IMR-90 (cell line): ENCODE measurements around the gene SRPK2. TPM values are rescaled to one million over a fixed set of nuclear protein-coding genes. Genes with fewer than 3 reads are reported as not detected.
"Not testable (repeated sequence)": the region's sequence is repeated elsewhere in the genome, so short reads cannot be mapped to it uniquely, and the experiment has no call there.

Source experiments
- ATAC-seq: fragments of 200-7000 bp; cut with Tn5 transposase; 2 replicates; pipeline ENCODE4 v1.9.1; 2020; ENCODE audit warnings: low read depth, mild to moderate bottlenecking, moderate library complexity
- BruUV-seq: library from RNA; stranded (reverse); fragments of 400-500 nt; replicated peaks from 2 replicates; lab custom pipeline; 2021; lab: Mats Ljungman, UMichigan
- CTCF ChIA-PET: fragments of 300-600 bp; formaldehyde crosslinking; extraction: SDS; loops from one replicate; lab custom pipeline; 2021; ENCODE audit warnings: antibody characterized with exemption; lab: Yijun Ruan, JAX
- POLR2A ChIA-PET: fragments of 300-600 bp; sonication (Branson Sonifier 250); formaldehyde crosslinking; loops from one replicate; lab custom pipeline; 2022; ENCODE audit warnings: antibody characterized with exemption; ENCODE audit not compliant: unreplicated experiment; lab: Charles Lee
- DNase-seq: peaks from one replicate; pipeline ENCODE4 v3.0.0; 2013
- H2AFZ ChIP-seq: replicated peaks from 2 replicates; pipeline ENCODE3; 2013; ENCODE audit warnings: low read length, mild to moderate bottlenecking; ENCODE audit not compliant: poor library complexity
- H2AK5ac ChIP-seq: 2 replicates; pipeline ENCODE4 v1.6.1; 2013; ENCODE audit warnings: low read depth, low read length, inconsistent platforms
- H2AK9ac ChIP-seq: replicated peaks from 2 replicates; pipeline ENCODE3; 2013; ENCODE audit warnings: mild to moderate bottlenecking, low read depth, low read length, moderate library complexity; ENCODE audit not compliant: poor library complexity
- H2BK120ac ChIP-seq: 2 replicates; pipeline ENCODE4 v1.6.1; 2013; ENCODE audit warnings: low read depth, low read length, inconsistent platforms
- H2BK15ac ChIP-seq: 3 replicates; pipeline ENCODE4 v1.6.1; 2013; ENCODE audit warnings: low read depth, low read length, inconsistent platforms
- H2BK20ac ChIP-seq: 2 replicates; pipeline ENCODE4 v1.6.1; 2013; ENCODE audit warnings: low read depth, mild to moderate bottlenecking, inconsistent platforms, low read length, moderate library complexity
- H2BK5ac ChIP-seq: 2 replicates; pipeline ENCODE4 v1.6.1; 2013; ENCODE audit warnings: mild to moderate bottlenecking, low read depth, low read length, inconsistent platforms; ENCODE audit not compliant: poor library complexity, severe bottlenecking
- H3K14ac ChIP-seq: replicated peaks from 2 replicates; pipeline ENCODE4 v1.6.1; 2013; ENCODE audit warnings: low read depth, low read length, inconsistent platforms
- H3K18ac ChIP-seq: 2 replicates; pipeline ENCODE4 v1.6.1; 2013; ENCODE audit warnings: low read depth, low read length, control low read depth
- H3K23ac ChIP-seq: 2 replicates; pipeline ENCODE4 v1.6.1; 2013; ENCODE audit warnings: low read depth, low read length, inconsistent platforms
- H3K27ac ChIP-seq: 2 replicates; pipeline ENCODE4 v1.5.1; 2013; ENCODE audit warnings: mild to moderate bottlenecking, control low read depth, low read length; ENCODE audit not compliant: insufficient read depth
- H3K27me3 ChIP-seq: 2 replicates; pipeline ENCODE4 v1.6.1; 2013; ENCODE audit warnings: low read length; ENCODE audit not compliant: control insufficient read depth, insufficient read depth
- H3K36me3 ChIP-seq: 2 replicates; pipeline ENCODE4 v1.6.1; 2013; ENCODE audit warnings: low read length, mixed read lengths; ENCODE audit not compliant: control insufficient read depth, insufficient read depth
- H3K4ac ChIP-seq: 2 replicates; pipeline ENCODE4 v1.6.1; 2013; ENCODE audit warnings: low read depth, low read length, inconsistent platforms
- H3K4me1 ChIP-seq: 2 replicates; pipeline ENCODE4 v1.6.1; 2013; ENCODE audit warnings: low read length, mixed read lengths; ENCODE audit not compliant: control insufficient read depth, insufficient read depth
- H3K4me2 ChIP-seq: 2 replicates; pipeline ENCODE4 v1.6.1; 2013; ENCODE audit warnings: low read depth, mild to moderate bottlenecking, control low read depth, low read length, moderate library complexity
- H3K4me3 ChIP-seq: 2 replicates; pipeline ENCODE4 v1.5.1; 2013; ENCODE audit warnings: low read depth, mild to moderate bottlenecking, control low read depth, low read length, moderate library complexity; ENCODE audit not compliant: insufficient read depth
- H3K56ac ChIP-seq: 2 replicates; pipeline ENCODE4 v1.6.1; 2013; ENCODE audit warnings: low read length, inconsistent platforms; ENCODE audit not compliant: insufficient read depth; ENCODE audit errors: extremely low read depth
- H3K79me1 ChIP-seq, 2 experiments: 2 replicates each; pipeline ENCODE4 v1.6.1; 2013; ENCODE audit warnings: low read length in 2 of 2, inconsistent platforms in 1 of 2, low read depth in 1 of 2
- H3K9ac ChIP-seq: 2 replicates; pipeline ENCODE4 v1.6.1; 2013; ENCODE audit warnings: low read depth, low read length, control low read depth
- H3K9me1 ChIP-seq: 2 replicates; pipeline ENCODE4 v1.6.1; 2013; ENCODE audit warnings: low read length, inconsistent platforms; ENCODE audit not compliant: insufficient read depth
- H3K9me3 ChIP-seq: 2 replicates; pipeline ENCODE4 v1.6.1; 2013; ENCODE audit warnings: low read length; ENCODE audit not compliant: control insufficient read depth, insufficient read depth
- H4K20me1 ChIP-seq: 2 replicates; pipeline ENCODE4 v1.6.1; 2013; ENCODE audit warnings: low read length, inconsistent platforms; ENCODE audit not compliant: insufficient read depth
- H4K5ac ChIP-seq: 2 replicates; pipeline ENCODE4 v1.6.1; 2013; ENCODE audit warnings: mild to moderate bottlenecking, low read depth, low read length, control low read depth
- H4K8ac ChIP-seq, 2 experiments: 2 replicates each; pipeline ENCODE4 v1.6.1; 2013; ENCODE audit warnings: low read depth in 2 of 2, low read length in 2 of 2, control low read depth in 1 of 2, inconsistent platforms in 1 of 2
- H4K91ac ChIP-seq: 2 replicates; pipeline ENCODE4 v1.6.1; 2013; ENCODE audit warnings: low read depth, low read length, inconsistent platforms; ENCODE audit not compliant: insufficient read depth
- WGBS, 2 experiments: methylation state at CpG; one replicate each; pipeline versions ENCODE4 v1.1.5 to v1.1.7; 2013; ENCODE audit warnings: missing lambda C conversion rate in 2 of 2; ENCODE audit not compliant: insufficient read length in 1 of 2; ENCODE audit errors: extremely low coverage in 2 of 2; 5-methylcytosine and 5-hydroxymethylcytosine counted together
- dilution Hi-C: fragments of 300-500 bp; cut with HindIII; formaldehyde crosslinking; loops from one replicate; pipeline ENCODE4 v1.14.3; 2018; ENCODE audit warnings: low sequenced_read_pairs; ENCODE audit not compliant: unreplicated experiment
- in situ Hi-C: fragments of 300-500 bp; cut with MboI; formaldehyde crosslinking; loops from 3 replicates; pipeline ENCODE4 v1.14.3; 2019; ENCODE audit warnings: low sequenced_read_pairs, inconsistent platforms, mixed read lengths
- intact Hi-C: fragments of 100-400 bp; cut with micrococcal nuclease; formaldehyde crosslinking; loops from 2 replicates; pipeline ENCODE4 v1.10.0; 2022
- polyA plus RNA-seq, 3 experiments: library from polyadenylated mRNA; depleted of rRNA; stranded (reverse); fragments of >200 nt; gene quantifications; 2 replicates each; pipeline ENCODE4 v1.2.3, GENCODE V29; 2012; ENCODE audit warnings: low replicate concordance in 1 of 3
- total RNA-seq: library from RNA; depleted of rRNA; stranded (reverse); fragments of >200 nt; gene quantifications from 2 replicates; pipeline ENCODE4 v1.2.3, GENCODE V29; 2012

Gene SRPK2
- total and polyA plus RNA-seq, 2 of the 4 experiments (the other 2 are of a cell fraction): 13.2 to 33.0 TPM

GRCh38 chr7:105324606-105325005 is 64.1 kb downstream of the SRPK2 start:
- POLR2A ChIA-PET, dilution Hi-C loops, BruUV-seq, H4K91ac ChIP-seq, H3K18ac ChIP-seq, H3K9ac ChIP-seq, H3K36me3 ChIP-seq, H2BK5ac ChIP-seq, DNase-seq, CTCF ChIA-PET, H3K56ac ChIP-seq, H3K4me2 ChIP-seq, H3K4me3 ChIP-seq, H2AK5ac ChIP-seq, H3K14ac ChIP-seq, H4K8ac ChIP-seq, H3K9me3 ChIP-seq, H2BK20ac ChIP-seq, H3K27me3 ChIP-seq, H2AFZ ChIP-seq, intact Hi-C loops, ATAC-seq, H3K23ac ChIP-seq, H2BK120ac ChIP-seq, H2AK9ac ChIP-seq, H4K5ac ChIP-seq, H3K4ac ChIP-seq, H3K4me1 ChIP-seq, H3K27ac ChIP-seq, H2BK15ac ChIP-seq: not testable (repeated sequence)
- in situ Hi-C loops: loop anchor here (25.0 kb wide), 1 partner anchor 187 kb away; no protein-coding TSS in a partner anchor
- peaks cover 27 to 77% of the 10 kb centered on the region in 2 experiments for H3K79me1 ChIP-seq
- H3K9me1 ChIP-seq: 0 out of 2 replicates have a peak, but pooled peaks cover 13% of the 10 kb centered on the region
- WGBS, 2 experiments: no CpG with 5 or more reads among the region's 8 CpGs
- H4K20me1 ChIP-seq: peaks cover 60% of the 10 kb centered on the region
